Breast epithelium (tissue), 4 donors: ENCODE data around the gene C19orf33. TPM values are rescaled to one million over a fixed set of nuclear protein-coding genes. Genes with fewer than 3 reads are reported as not detected.

Source experiments
- DNase-seq, 2 donors: peaks; one replicate each; pipeline ENCODE4 v3.0.0-alpha.2; 2019; ENCODE audit warnings: low spot score in 2 of 2
- H3K27ac ChIP-seq, 2 donors: fragments of 200-600 bp; sonication (generic) in 1 of 2; one replicate each; pipeline ENCODE4 v1.5.1; 2016 to 2019; ENCODE audit warnings: mild to moderate bottlenecking in 1 of 2
- H3K27me3 ChIP-seq, 2 donors: fragments of 200-600 bp; sonication (generic) in 1 of 2; one replicate each; pipeline versions ENCODE4 v1.5.1 to v1.6.0; 2017 to 2019; ENCODE audit warnings: control low read depth in 1 of 2, mild to moderate bottlenecking in 1 of 2
- H3K36me3 ChIP-seq: fragments of 200-600 bp; one replicate; pipeline ENCODE4 v1.5.1; 2019
- H3K4me1 ChIP-seq, 2 donors: fragments of 200-600 bp; sonication (generic); one replicate each; pipeline ENCODE4 v1.5.1; 2016 to 2019; ENCODE audit warnings: control low read depth in 1 of 2
- H3K4me3 ChIP-seq, 3 donors: fragments of 200-600 bp; sonication (generic); 1 replicate in 2 of 3; 2 replicates in 1 of 3; pipeline ENCODE4 v1.5.1; 2016 to 2019; ENCODE audit warnings: mild to moderate bottlenecking in 3 of 3, moderate library complexity in 2 of 3
- H3K9me3 ChIP-seq, 2 donors: fragments of 200-600 bp; sonication (generic) in 1 of 2; one replicate each; pipeline ENCODE4 v1.5.1; 2016 to 2019; ENCODE audit warnings: control low read depth in 1 of 2
- POLR2A ChIP-seq: fragments of 450-650 bp; IDR thresholded peaks from one replicate; pipeline ENCODE4 v1.6.1; 2016; ENCODE audit warnings: antibody characterized with exemption, mild to moderate bottlenecking, moderate library complexity
- POLR2AphosphoS5 ChIP-seq, 3 donors: sonication (generic); formaldehyde crosslinking; IDR thresholded peaks; one replicate each; pipeline ENCODE4 v1.6.1; 2017; ENCODE audit warnings: antibody characterized with exemption in 3 of 3
- intact Hi-C: fragments of 100-400 bp; cut with DNase I; formaldehyde crosslinking; loops from one replicate; pipeline ENCODE4 v1.15.1; 2023; ENCODE audit warnings: low total_unique reads
- total RNA-seq, 3 donors: library from RNA; depleted of rRNA; stranded (reverse); fragments of >200 nt; gene quantifications; one replicate each; pipeline ENCODE4 v1.1.0, GENCODE V29; 2016
- TF ChIP-seq, protein P1 (sequence below), 3 donors: fragments of 450-650 bp; IDR thresholded peaks; one replicate each; pipeline ENCODE4 v1.5.1; 2016 to 2017; ENCODE audit warnings: antibody characterized with exemption in 3 of 3, mild to moderate bottlenecking in 3 of 3, moderate library complexity in 3 of 3

Gene C19orf33
- total RNA-seq, 3 donors from 2014 or later, result 3.5 to 19.3 (median 13.1) TPM

DNA sequence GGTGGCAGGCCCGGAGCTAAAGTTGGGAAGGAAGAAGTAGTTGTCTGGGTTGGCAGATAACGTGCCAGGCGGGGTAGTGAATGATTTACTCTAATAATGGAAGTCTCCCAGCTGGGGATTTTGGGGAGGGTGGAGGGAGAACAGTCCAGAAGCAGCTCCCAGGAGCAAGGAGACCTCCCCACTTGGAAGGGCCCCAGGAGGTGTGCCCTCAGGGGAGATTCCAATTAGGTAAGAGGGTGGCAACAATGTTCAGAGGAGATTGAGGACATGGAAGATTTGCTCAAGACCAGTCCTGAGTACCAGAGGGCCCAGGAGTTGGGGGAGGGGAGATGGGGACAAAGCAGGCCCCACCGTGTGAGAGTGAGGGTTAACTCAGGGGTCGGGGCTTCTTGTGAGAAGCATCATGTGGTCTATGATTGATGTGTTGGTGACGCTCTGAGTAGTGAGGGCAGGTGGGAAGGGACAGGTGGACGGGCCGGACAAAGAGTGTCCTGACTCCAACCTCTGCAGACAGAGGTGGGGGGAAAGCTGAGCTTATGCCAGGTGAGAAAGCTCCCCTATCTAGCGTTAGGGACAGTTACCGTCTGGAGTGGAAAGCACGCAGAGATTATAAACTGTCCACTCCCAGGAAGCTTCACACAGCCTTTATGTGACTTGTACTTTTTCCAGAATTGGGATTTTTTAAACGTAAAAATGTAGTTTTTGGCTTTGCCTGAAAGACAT is 36.1 kb upstream of the C19orf33 start:
- intact Hi-C loops, result no loop called here
- Histone ChIP-seq H3K27ac (peak overlapping the region; percentile 97 to 98), H3K9me3 (no peaks in the 10 kb centered on the region), H3K4me1 (peaks cover 0 to 6% of the 10 kb centered on the region in 2 donors), H3K27me3 (no peaks in the 10 kb centered on the region), H3K4me3 (peak overlapping the region in 2 of 3 donors; percentile 67 to 89), H3K36me3 (no peaks in the 10 kb centered on the region)
- TF ChIP-seq, protein P1, sequence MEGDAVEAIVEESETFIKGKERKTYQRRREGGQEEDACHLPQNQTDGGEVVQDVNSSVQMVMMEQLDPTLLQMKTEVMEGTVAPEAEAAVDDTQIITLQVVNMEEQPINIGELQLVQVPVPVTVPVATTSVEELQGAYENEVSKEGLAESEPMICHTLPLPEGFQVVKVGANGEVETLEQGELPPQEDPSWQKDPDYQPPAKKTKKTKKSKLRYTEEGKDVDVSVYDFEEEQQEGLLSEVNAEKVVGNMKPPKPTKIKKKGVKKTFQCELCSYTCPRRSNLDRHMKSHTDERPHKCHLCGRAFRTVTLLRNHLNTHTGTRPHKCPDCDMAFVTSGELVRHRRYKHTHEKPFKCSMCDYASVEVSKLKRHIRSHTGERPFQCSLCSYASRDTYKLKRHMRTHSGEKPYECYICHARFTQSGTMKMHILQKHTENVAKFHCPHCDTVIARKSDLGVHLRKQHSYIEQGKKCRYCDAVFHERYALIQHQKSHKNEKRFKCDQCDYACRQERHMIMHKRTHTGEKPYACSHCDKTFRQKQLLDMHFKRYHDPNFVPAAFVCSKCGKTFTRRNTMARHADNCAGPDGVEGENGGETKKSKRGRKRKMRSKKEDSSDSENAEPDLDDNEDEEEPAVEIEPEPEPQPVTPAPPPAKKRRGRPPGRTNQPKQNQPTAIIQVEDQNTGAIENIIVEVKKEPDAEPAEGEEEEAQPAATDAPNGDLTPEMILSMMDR (IDR thresholded peaks at IDR 0.05), result no peak
- TF ChIP-seq POLR2AphosphoS5 (IDR thresholded peaks at IDR 0.05), result no peak
- no peak for TF ChIP-seq POLR2A
- peak in 1 of 2 donors; percentile 48 for DNase-seq

DNA sequence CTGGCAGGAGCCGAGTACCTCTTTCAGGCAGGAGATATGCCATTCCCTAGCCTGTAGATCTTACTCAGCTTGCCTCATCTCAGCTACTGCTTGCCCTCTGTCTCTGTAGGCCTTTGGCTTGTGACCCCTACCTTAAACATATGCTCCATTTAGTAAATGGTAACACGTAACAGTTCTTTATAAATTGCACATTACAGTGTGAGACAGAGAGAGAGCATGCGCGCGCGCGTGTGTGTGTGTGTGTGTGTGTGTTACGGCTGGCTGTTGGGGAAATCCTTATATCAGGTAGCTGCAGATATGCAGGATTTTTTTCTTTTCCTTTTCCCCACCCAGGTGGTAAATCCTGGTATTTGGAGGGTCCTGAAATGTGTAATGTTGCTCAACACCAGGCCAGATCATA is 35.5 kb upstream of the C19orf33 start:
- H3K4me3 ChIP-seq, result peak overlapping the region in 2 of 3 donors; percentile 67 to 89
- no peaks in the 10 kb centered on the region for H3K9me3 ChIP-seq
- intact Hi-C loops, result no loop called here
- peak overlapping the region; percentile 97 to 98 for H3K27ac ChIP-seq
- DNase-seq, result no peak
- TF ChIP-seq POLR2AphosphoS5 (IDR thresholded peaks at IDR 0.05) (no peak), POLR2A (no peak)
- TF ChIP-seq, protein P1 (IDR thresholded peaks at IDR 0.05), result no peak
- H3K4me1 ChIP-seq, result peaks cover 0 to 6% of the 10 kb centered on the region in 2 donors
- no peaks in the 10 kb centered on the region for H3K36me3 ChIP-seq
- no peaks in the 10 kb centered on the region for H3K27me3 ChIP-seq

DNA sequence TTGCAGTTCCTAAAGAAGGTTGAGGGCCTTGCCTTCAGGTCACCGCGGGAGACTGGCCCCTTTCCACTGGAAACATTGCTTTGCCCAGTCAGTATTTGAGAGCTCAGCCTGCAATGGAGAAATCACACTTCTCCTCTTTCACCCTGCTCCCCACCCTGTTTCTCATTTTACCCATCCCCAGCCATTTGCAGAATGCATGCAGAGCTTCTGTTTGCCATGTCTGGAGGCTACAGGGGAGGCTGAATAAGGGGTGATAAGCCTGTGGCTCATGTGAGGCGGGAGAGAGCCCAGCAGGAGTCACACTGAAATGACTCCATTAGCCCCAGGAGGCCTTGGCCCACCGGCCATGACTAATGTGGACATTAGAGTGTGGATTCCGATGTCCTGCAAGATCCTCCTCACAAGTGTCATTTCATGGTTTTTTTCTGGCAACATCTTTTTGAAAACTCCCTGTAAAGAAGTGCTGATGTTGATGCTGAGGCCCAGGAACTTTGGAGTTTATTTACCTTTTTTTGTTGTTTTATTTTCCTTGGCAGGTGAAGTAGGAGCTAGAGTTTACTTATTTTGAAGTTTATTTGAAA is 33.4 kb upstream of the C19orf33 start:
- Histone ChIP-seq H3K27me3 (no peaks in the 10 kb centered on the region), H3K27ac (no peak overlapping the region), H3K4me1 (peaks cover 0 to 3% of the 10 kb centered on the region in 2 donors), H3K36me3 (no peaks in the 10 kb centered on the region), H3K4me3 (no peak overlapping the region), H3K9me3 (no peaks in the 10 kb centered on the region)
- intact Hi-C loops, result no loop called here
- no peak for TF ChIP-seq POLR2A
- TF ChIP-seq POLR2AphosphoS5 (IDR thresholded peaks at IDR 0.05), result no peak
- TF ChIP-seq, protein P1 (IDR thresholded peaks at IDR 0.05), result no peak
- no peak for DNase-seq

DNA sequence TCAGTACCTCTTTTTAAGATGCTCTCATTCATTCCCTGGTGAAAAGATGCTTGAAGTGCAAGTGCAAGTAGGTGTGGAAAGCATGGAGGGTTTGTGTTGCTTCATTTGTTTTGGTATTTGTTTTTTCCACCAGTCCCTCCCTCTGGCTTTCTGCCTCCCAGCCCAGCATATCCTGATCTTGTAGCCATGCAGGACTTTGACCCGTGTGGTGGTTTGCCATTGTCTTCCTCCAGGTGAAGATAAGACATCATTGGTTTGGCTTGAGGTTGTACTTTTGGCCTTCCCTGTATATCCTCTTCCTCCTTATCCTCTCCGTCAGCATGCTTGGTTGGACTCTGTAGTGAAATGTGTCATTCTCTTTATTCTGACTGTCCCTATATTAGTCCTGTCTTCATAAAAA is 30.6 kb upstream of the C19orf33 start:
- TF ChIP-seq, protein P1 (IDR thresholded peaks at IDR 0.05), result no peak
- TF ChIP-seq POLR2AphosphoS5 (IDR thresholded peaks at IDR 0.05) (no peak), POLR2A (no peak)
- H3K4me3 ChIP-seq, result no peak overlapping the region
- H3K36me3 ChIP-seq, result no peaks in the 10 kb centered on the region
- H3K27me3 ChIP-seq, result no peaks in the 10 kb centered on the region
- no peak for DNase-seq
- H3K27ac ChIP-seq, result peak overlapping the region in 1 of 2 donors; percentile 2
- H3K4me1 ChIP-seq, result peaks cover 0 to 14% of the 10 kb centered on the region in 2 donors
- intact Hi-C loops, result no loop called here
- no peaks in the 10 kb centered on the region for H3K9me3 ChIP-seq

DNA sequence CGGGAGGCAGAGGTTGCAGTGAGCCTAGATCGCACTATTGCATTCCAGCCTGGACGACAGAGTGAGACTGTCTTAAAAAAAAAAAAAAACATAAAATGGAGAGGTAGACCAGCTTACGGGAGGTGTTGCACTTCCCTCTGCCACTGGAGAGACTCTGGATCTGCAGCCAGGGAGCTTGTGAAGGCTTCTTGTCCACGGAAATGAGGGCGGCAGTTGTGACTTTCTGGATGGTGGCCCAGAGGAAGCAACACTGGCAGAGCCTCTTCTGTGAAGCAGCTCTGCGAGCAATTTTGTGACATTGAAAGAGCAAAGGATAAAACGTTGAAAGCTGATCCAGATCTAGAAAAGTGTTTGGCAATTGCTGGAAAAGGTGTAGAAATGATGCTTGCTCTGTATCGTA is 29.3 kb upstream of the C19orf33 start:
- peaks cover 0 to 19% of the 10 kb centered on the region in 2 donors for H3K4me1 ChIP-seq
- DNase-seq, result peak in 1 of 2 donors; percentile 61
- intact Hi-C loops, result no loop called here

More for the DNA sequence above, 29.3 kb upstream of the C19orf33 start:
- no peak for TF ChIP-seq POLR2AphosphoS5 (IDR thresholded peaks at IDR 0.05)
- no peak overlapping the region for H3K4me3 ChIP-seq
- H3K9me3 ChIP-seq, result no peaks in the 10 kb centered on the region
- H3K27ac ChIP-seq, result peak overlapping the region; percentile 2 to 65
- no peaks in the 10 kb centered on the region for H3K27me3 ChIP-seq
- no peaks in the 10 kb centered on the region for H3K36me3 ChIP-seq
